Uterus (tissue), 2 donors: ENCODE results near the gene SUPT20H.

Experiments
- CTCF ChIP-seq, 4 experiments: fragments of 200-600 bp in 2 of 4; fragments of 450-650 bp in 2 of 4; sonication (generic) in 2 of 4; IDR thresholded peaks; one replicate each; pipeline ENCODE4 v1.5.1; 2016 to 2019; ENCODE audit warnings: antibody characterized with exemption in 4 of 4, mild to moderate bottlenecking in 2 of 4, moderate library complexity in 1 of 4
- POLR2A ChIP-seq, 2 donors: fragments of 450-650 bp; IDR thresholded peaks; one replicate each; pipeline ENCODE4 v1.6.1; 2016; ENCODE audit warnings: antibody characterized with exemption in 2 of 2, mild to moderate bottlenecking in 1 of 2, moderate library complexity in 1 of 2

- TF ChIP-seq CTCF (IDR thresholded peaks at IDR 0.05) (no peak), POLR2A (IDR thresholded peaks at IDR 0.05) (no peak)
Observed at GRCh38 chr13:37046062-37046461, 13.4 kb downstream of the SUPT20H start.
